HEK293 (cell line): ENCODE results near the gene RTBDN.

Source experiments
- CTCF ChIA-PET: fragments of 350-600 bp; formaldehyde crosslinking; extraction: SDS; loops from one replicate; lab custom pipeline; 2021; ENCODE audit warnings: antibody characterized with exemption; lab: Yijun Ruan, JAX
- POLR2A ChIA-PET: fragments of 300-600 bp; formaldehyde crosslinking; extraction: SDS; loops from one replicate; lab custom pipeline; 2020; ENCODE audit warnings: antibody characterized with exemption, inconsistent platforms; lab: Yijun Ruan, JAX
- H3K27ac ChIP-seq: fragments of 200-500 bp; sonication (Bioruptor generic); 2 replicates; pipeline ENCODE4 v1.5.1; 2014; ENCODE audit warnings: low read depth, low read length, control low read depth, inconsistent platforms; ENCODE audit errors: extremely low read depth
- H3K36me3 ChIP-seq, 2 experiments: fragments of 200-500 bp in 1 of 2; sonication (Bioruptor generic) in 1 of 2; 1 replicate in 1 of 2; 2 replicates in 1 of 2; pipeline ENCODE4 v1.5.1; 2014 to 2017; ENCODE audit warnings: inconsistent platforms in 2 of 2, low read length in 2 of 2; ENCODE audit not compliant: control insufficient read depth in 2 of 2, insufficient read depth in 1 of 2
- H3K4me1 ChIP-seq: fragments of 200-500 bp; sonication (Bioruptor generic); 2 replicates; pipeline ENCODE4 v1.5.1; 2014; ENCODE audit warnings: mild to moderate bottlenecking, low read length, inconsistent platforms; ENCODE audit not compliant: control insufficient read depth, insufficient read depth
- H3K4me3 ChIP-seq: 2 replicates; pipeline ENCODE4 v1.5.1; 2011; ENCODE audit warnings: low read depth, mild to moderate bottlenecking, control low read depth, low read length, moderate library complexity
- H3K9me3 ChIP-seq: fragments of 200-500 bp; sonication (Bioruptor generic); 2 replicates; pipeline ENCODE4 v1.5.1; 2014; ENCODE audit warnings: low read depth, low read length, inconsistent platforms; ENCODE audit not compliant: control insufficient read depth, insufficient read depth
- KLF1 ChIP-seq: fragments of 450-650 bp; formaldehyde crosslinking; IDR thresholded peaks from 2 replicates; pipeline ENCODE4 v1.5.1; 2016; ENCODE audit warnings: missing biosample characterization, missing genetic modification characterization
- KLF16 ChIP-seq: fragments of 450-650 bp; formaldehyde crosslinking; IDR thresholded peaks from 2 replicates; pipeline ENCODE4 v1.5.1; 2017; ENCODE audit warnings: missing biosample characterization, missing genetic modification characterization
- KLF7 ChIP-seq: fragments of 450-650 bp; formaldehyde crosslinking; IDR thresholded peaks from 2 replicates; pipeline ENCODE4 v1.5.1; 2016; ENCODE audit warnings: missing biosample characterization, missing genetic modification characterization, borderline replicate concordance
- SETDB1 ChIP-seq: IDR thresholded peaks from one replicate; pipeline ENCODE4 v1.6.1; 2017; ENCODE audit warnings: mild to moderate bottlenecking, low read length, moderate library complexity, mixed read lengths; ENCODE audit not compliant: insufficient read length
- SP2 ChIP-seq: fragments of 450-650 bp; formaldehyde crosslinking; IDR thresholded peaks from 2 replicates; pipeline ENCODE4 v1.5.1; 2016; ENCODE audit warnings: missing biosample characterization, missing genetic modification characterization
- ZBTB21 ChIP-seq: fragments of 450-650 bp; formaldehyde crosslinking; IDR thresholded peaks from 2 replicates; pipeline ENCODE4 v1.5.1; 2017; ENCODE audit warnings: missing biosample characterization, missing genetic modification characterization
- ZNF202 ChIP-seq: fragments of 450-650 bp; formaldehyde crosslinking; IDR thresholded peaks from 2 replicates; pipeline ENCODE4 v1.5.1; 2016; ENCODE audit warnings: missing biosample characterization, missing genetic modification characterization, borderline replicate concordance
- ZNF366 ChIP-seq: fragments of 450-650 bp; formaldehyde crosslinking; conservative IDR thresholded peaks from 2 replicates; pipeline ENCODE4 v1.5.1; 2016; ENCODE audit warnings: missing biosample characterization, missing genetic modification characterization
- ZNF433 ChIP-seq: fragments of 450-650 bp; formaldehyde crosslinking; IDR thresholded peaks from 2 replicates; pipeline ENCODE4 v1.5.1; 2016; ENCODE audit warnings: missing biosample characterization, missing genetic modification characterization, low read depth
- ZNF488 ChIP-seq: fragments of 450-650 bp; formaldehyde crosslinking; IDR thresholded peaks from 2 replicates; pipeline ENCODE4 v1.5.1; 2016; ENCODE audit warnings: missing biosample characterization, missing genetic modification characterization
- ZNF560 ChIP-seq: fragments of 450-650 bp; formaldehyde crosslinking; IDR thresholded peaks from 2 replicates; pipeline ENCODE4 v1.5.1; 2017; ENCODE audit warnings: missing biosample characterization, missing genetic modification characterization, borderline replicate concordance
- ZNF600 ChIP-seq: fragments of 450-650 bp; formaldehyde crosslinking; IDR thresholded peaks from 2 replicates; pipeline ENCODE4 v1.5.1; 2016; ENCODE audit warnings: missing biosample characterization, missing genetic modification characterization
- ZSCAN4 ChIP-seq: fragments of 450-650 bp; formaldehyde crosslinking; IDR thresholded peaks from 2 replicates; pipeline ENCODE4 v1.5.1; 2017; ENCODE audit warnings: missing biosample characterization, missing genetic modification characterization
- ZXDB ChIP-seq: fragments of 450-650 bp; formaldehyde crosslinking; IDR thresholded peaks from 2 replicates; pipeline ENCODE4 v1.5.1; 2016; ENCODE audit warnings: missing biosample characterization, missing genetic modification characterization
- TF ChIP-seq, protein P1 (sequence below): fragments of 450-650 bp; IDR thresholded peaks from 2 replicates; pipeline ENCODE4 v1.5.1; 2018; ENCODE audit warnings: missing biosample characterization, mild to moderate bottlenecking, missing genetic modification characterization
- TF ChIP-seq, protein P2 (sequence below): fragments of 450-650 bp; formaldehyde crosslinking; IDR thresholded peaks from 2 replicates; pipeline ENCODE4 v1.5.1; 2016; ENCODE audit warnings: missing biosample characterization, missing genetic modification characterization

The RTBDN gene

DNA sequence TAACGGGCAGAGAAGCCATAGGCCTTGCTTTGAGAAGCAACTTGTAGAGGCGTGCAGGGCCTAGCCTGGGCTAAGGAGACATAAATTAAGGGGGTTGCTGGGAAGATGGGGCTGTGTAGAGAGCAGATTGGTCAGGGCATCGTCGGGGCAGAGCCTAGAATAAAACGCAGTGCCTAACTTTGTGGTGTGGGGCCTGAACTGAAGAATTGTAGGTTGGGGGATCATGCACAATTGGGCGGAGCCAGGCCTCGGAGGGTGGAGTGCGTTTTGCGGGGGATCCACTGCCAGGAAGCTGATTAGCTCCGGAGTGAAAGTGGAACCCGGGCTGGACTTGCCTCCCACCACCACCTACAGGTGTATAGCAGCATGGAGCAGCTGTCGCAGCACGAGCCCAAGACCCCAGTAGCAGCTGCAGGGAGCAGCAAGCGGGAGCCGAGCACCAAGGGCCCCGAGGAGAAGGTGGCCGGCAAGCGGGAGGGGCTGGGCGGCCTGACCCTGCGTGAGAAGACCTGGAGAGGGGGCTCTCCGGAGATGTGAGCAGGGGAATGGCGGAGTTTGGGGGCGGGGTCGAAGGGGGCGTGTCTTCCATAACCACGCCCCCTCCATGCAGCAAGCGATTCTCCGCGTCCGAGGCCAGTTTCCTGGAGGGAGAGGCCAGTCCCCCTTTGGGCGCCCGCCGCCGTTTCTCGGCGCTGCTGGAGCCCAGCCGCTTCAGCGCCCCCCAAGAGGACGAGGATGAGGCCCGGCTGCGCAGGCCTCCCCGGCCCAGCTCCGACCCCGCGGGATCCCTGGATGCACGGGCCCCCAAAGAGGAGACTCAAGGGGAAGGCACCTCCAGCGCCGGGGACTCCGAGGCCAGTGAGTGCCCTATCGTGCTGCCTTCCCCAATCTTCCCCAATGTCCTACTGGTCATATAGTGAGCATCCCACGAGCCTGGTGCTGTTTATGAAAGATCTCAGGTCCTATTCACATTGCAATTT lies 33.0 kb upstream of the RTBDN start (continued):
- TF ChIP-seq ZNF488, result no peak

DNA sequence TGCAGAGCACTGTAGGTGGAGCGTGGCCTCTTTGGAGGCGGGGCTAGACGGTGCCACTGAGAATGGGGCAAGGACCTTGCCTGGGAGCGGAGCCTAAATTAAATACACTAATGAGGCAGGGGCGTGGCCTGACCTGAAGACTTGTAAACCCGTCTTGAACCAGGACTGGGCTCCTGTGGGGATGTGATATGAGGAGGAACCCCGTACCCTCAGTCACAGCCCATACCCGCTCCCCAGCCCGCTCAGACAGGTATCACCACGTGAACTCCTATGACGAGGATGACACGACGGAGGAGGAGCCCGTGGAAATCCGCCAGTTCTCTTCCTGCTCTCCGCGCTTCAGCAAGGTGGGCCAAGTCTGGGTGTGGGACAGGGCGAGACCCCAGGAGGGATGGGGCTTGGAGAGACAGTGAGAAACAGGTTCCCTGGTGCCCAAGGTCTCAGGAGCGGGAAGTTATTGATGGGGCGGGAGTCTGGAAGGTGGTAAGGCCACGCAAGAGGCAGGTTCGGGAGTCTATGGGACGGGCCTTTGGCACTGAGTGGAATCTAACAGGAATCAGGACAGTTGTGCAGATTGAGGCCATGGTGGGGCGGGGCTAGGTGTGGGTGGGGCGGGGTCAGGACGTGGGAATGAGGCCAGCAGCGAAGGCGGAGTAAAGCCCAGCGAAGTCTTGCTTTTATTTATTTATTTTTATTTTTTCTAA lies 32.2 kb upstream of the RTBDN start:
- H3K27ac ChIP-seq, result no peak overlapping the region
- peaks cover 0 to 4% of the 10 kb centered on the region in 2 experiments; a peak in 2 of 3 replicates for H3K36me3 ChIP-seq
- H3K9me3 ChIP-seq, result no peaks in the 10 kb centered on the region
- ChIA-PET POLR2A (no interaction called here), CTCF (interaction anchor here (0.7 to 4.6 kb wide), 4 partner anchors 19 to 1100 kb away, joined by 3 to 30 read pairs (median 4); partner anchors contain the start of gene ZNF441)
- H3K4me1 ChIP-seq, result peaks cover 4% of the 10 kb centered on the region
- no peak overlapping the region for H3K4me3 ChIP-seq
- 0 out of 2 replicates have a peak, but pooled peaks have one; percentile 2 for TF ChIP-seq SP2 (tag by site-specific recombination)
- TF ChIP-seq ZNF202, result no peak
- TF ChIP-seq KLF1 (tag by site-specific recombination), result peak; percentile 45; the same call in 1 of the 2 replicates
- peak; percentile 30; the same call in 1 of the 2 replicates for TF ChIP-seq ZNF600 (tag by site-specific recombination)

GRCh38 chr19:12865746-12866415 lies 31.5 kb upstream of the RTBDN start:
- POLR2A ChIA-PET, result no interaction called here
- TF ChIP-seq ZNF488 (no peak), ZNF366 (tag by site-specific recombination) (no peak), ZBTB21 (tag by site-specific recombination) (no peak), ZNF560 (tag by site-specific recombination) (no peak), KLF7 (tag by site-specific recombination) (no peak), ZNF433 (no peak), KLF16 (tag by site-specific recombination) (no peak), ZSCAN4 (tag by site-specific recombination) (no peak), ZXDB (tag by site-specific recombination) (no peak), SETDB1 (no peak)
- TF ChIP-seq, protein P1, sequence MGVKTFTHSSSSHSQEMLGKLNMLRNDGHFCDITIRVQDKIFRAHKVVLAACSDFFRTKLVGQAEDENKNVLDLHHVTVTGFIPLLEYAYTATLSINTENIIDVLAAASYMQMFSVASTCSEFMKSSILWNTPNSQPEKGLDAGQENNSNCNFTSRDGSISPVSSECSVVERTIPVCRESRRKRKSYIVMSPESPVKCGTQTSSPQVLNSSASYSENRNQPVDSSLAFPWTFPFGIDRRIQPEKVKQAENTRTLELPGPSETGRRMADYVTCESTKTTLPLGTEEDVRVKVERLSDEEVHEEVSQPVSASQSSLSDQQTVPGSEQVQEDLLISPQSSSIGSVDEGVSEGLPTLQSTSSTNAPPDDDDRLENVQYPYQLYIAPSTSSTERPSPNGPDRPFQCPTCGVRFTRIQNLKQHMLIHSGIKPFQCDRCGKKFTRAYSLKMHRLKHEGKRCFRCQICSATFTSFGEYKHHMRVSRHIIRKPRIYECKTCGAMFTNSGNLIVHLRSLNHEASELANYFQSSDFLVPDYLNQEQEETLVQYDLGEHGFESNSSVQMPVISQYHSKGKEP (tag by site-specific recombination), result no peak
- TF ChIP-seq, protein P2, sequence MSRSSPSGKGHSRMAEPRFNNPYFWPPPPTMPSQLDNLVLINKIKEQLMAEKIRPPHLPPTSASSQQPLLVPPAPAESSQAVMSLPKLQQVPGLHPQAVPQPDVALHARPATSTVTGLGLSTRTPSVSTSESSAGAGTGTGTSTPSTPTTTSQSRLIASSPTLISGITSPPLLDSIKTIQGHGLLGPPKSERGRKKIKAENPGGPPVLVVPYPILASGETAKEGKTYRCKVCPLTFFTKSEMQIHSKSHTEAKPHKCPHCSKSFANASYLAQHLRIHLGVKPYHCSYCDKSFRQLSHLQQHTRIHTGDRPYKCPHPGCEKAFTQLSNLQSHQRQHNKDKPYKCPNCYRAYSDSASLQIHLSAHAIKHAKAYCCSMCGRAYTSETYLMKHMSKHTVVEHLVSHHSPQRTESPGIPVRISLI (tag by site-specific recombination), result no peak
- Histone ChIP-seq H3K4me3 (no peak overlapping the region), H3K9me3 (no peaks in the 10 kb centered on the region), H3K27ac (no peak overlapping the region), H3K36me3 (peaks cover 0 to 4% of the 10 kb centered on the region in 2 experiments; a peak in 1 of 3 replicates), H3K4me1 (peaks cover 4% of the 10 kb centered on the region)
- CTCF ChIA-PET, result interaction anchor here (0.8 to 4.6 kb wide), 2 partner anchors 18 to 99 kb away, joined by 4 to 30 read pairs; no protein-coding TSS in a partner anchor
